Stimulated activated CD8-positive, alpha-beta memory T cell treated with anti-CD3 and anti-CD28 coated beads, Interleukin-15, amount 100 ng/mL, for 4 hours (primary cell): ENCODE results near the gene PLPPR4.

Experiments used
- DNase-seq, 2 donors: peaks; one replicate each; pipeline ENCODE4 v3.0.0-alpha.2; 2020; ENCODE audit warnings: low read depth in 2 of 2

Gene PLPPR4

DNA sequence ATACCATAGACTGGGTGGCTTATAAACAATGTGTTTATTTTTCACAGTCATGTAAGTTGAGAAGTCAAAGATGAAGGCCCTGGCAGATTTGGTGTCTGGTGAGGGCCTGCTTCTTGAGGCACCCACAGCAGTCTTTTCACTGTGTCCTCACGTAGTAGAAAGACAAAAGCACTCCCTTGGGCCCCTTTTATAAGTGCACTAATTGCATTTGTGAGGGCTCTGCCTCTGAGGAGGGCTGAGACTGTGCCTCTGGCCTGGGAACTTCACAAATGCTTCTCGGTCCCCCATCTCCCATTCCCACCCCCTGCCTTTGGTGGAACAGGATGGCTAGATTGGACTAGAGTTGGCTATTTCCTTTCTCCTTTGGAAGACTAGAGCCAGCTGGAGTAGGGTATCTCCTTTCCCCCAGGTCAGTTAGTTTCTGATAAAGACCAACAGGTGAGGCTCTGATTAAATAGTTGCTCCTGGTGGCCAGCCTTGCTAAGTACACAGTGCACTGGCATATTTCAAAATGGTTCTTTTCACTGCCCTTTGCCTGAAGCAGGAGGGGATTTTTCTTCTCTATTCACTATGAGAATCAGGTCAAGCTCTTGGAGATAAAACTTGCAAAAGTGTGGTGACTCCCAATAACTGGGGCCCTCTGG is 82.9 kb downstream of the PLPPR4 start:
- no peak for DNase-seq

GRCh38 chr1:99348397-99349132 is 84.3 kb downstream of the PLPPR4 start:
- no peak for DNase-seq

DNA sequence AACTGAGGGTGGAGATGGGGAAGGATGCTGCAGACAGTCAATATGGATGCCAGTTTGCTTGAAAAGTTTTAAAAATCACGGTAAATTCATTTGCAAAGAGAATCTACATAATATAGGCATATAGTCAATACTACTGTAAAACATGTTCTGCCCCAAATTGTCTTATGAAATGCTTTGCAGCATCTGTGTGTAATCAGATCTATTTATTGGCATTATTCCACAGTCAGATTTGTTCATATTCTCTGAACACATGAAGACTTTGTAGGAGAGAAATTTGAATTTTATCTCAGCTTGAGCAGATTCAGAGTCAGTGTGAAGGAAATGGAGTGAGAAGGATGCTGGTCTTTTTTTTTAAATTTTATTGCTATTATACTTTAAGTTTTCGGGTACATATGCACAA is 88.5 kb downstream of the PLPPR4 start:
- DNase-seq, result no peak

DNA sequence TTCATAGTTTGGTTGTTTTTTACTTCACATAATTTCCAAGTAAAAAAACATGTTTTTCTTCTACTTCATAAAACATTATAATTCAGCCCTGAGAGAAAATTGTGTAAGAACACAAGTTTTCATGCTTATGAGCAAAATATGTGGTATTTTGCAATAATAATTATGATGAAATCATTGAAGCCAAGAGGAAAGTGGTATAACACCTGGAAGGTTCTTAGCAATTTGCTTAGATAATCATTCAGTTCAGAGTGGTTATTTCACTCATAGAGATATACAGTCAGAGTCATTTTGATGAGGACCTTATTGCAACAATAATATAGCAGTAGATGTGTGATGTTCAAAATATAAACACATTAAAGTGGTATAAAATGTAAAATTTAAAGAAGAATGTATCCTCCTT is 94.5 kb downstream of the PLPPR4 start:
- DNase-seq, result no peak
